ENCODE measurements around the gene METTL6. TPM values are rescaled to one million over a fixed set of nuclear protein-coding genes. Genes with fewer than 3 reads are reported as not detected.
"Not testable (repeated sequence)": the region's sequence is repeated elsewhere in the genome, so short reads cannot be mapped to it uniquely, and the experiment has no call there.

Gene METTL6
- total RNA-seq: 25.3 and 27.2 TPM in 2 replicates
- polyA plus RNA-seq (2012): 21.3 TPM

- DNase-seq (ENCODE audit: low read depth): peak; percentile 88
These were observed at the start of gene METTL6, which contains the start of gene EAF1 for GRCh38 chr3:15427182-15427880. Gene METTL6 (minus strand): TSS chr3:15427544. CDS start chr3:15426511, 1,033 bp downstream. Gene EAF1 (plus strand): TSS chr3:15427598. CDS start chr3:15427780, 182 bp downstream.

GRCh38 chr3:15476378-15476777 lies 49.0 kb upstream of the METTL6 start:
- peak; percentile 90 for DNase-seq (ENCODE audit: low read depth)

- DNase-seq (ENCODE audit: low read depth): peak; percentile 75
These were observed 47.8 kb upstream of the METTL6 start for GRCh38 chr3:15475161-15475560.

GRCh38 chr3:15471861-15472260 lies 44.5 kb upstream of the METTL6 start:
- no peak for DNase-seq (ENCODE audit: low read depth)

- DNase-seq (ENCODE audit: low read depth): no peak
These were observed 43.5 kb upstream of the METTL6 start for GRCh38 chr3:15470849-15471248.

- DNase-seq (ENCODE audit: low read depth): no peak
These were observed 42.9 kb upstream of the METTL6 start for GRCh38 chr3:15470261-15470660.

- peak; percentile 94 for DNase-seq (ENCODE audit: low read depth)
These were observed 40.2 kb upstream of the METTL6 start for GRCh38 chr3:15467227-15468181.

- DNase-seq (ENCODE audit: low read depth): no peak
These were observed 38.7 kb upstream of the METTL6 start for GRCh38 chr3:15465876-15466585.

GRCh38 chr3:15462451-15462850 lies 35.1 kb upstream of the METTL6 start:
- no peak for DNase-seq (ENCODE audit: low read depth)

- peak; percentile 76 for DNase-seq (ENCODE audit: low read depth)
These were observed 33.7 kb upstream of the METTL6 start for GRCh38 chr3:15460891-15461531.

- DNase-seq (ENCODE audit: low read depth): no peak
These were observed 31.0 kb upstream of the METTL6 start for GRCh38 chr3:15458212-15458780.

GRCh38 chr3:15456915-15457314 lies 29.6 kb upstream of the METTL6 start:
- DNase-seq (ENCODE audit: low read depth): not testable (repeated sequence)

- DNase-seq (ENCODE audit: low read depth): no peak
These were observed 29.0 kb upstream of the METTL6 start for GRCh38 chr3:15456321-15456720.

- no peak for DNase-seq (ENCODE audit: low read depth)
These were observed 28.4 kb upstream of the METTL6 start for GRCh38 chr3:15455756-15456155.

- no peak for DNase-seq (ENCODE audit: low read depth)
These were observed 27.6 kb upstream of the METTL6 start for GRCh38 chr3:15454965-15455364.

- no peak for DNase-seq (ENCODE audit: low read depth)
These were observed 26.8 kb upstream of the METTL6 start for GRCh38 chr3:15453991-15454625.

- peak; percentile 53 for DNase-seq (ENCODE audit: low read depth)
These were observed 26.2 kb upstream of the METTL6 start for GRCh38 chr3:15453501-15453900.

- no peak for DNase-seq (ENCODE audit: low read depth)
These were observed 25.6 kb upstream of the METTL6 start for GRCh38 chr3:15452961-15453360.

- no peak for DNase-seq (ENCODE audit: low read depth)
These were observed 24.8 kb upstream of the METTL6 start for GRCh38 chr3:15452156-15452555.

Measured in myocyte (in vitro differentiated cells).